ENCODE data around the gene FRMD4B.

Gene FRMD4B

GRCh38 chr3:69407908-69408307 is 22.0 kb upstream of the FRMD4B start:
- in situ Hi-C loops (cut with HindIII; ENCODE audit: low sequenced_read_pairs): loop anchor here (10.0 to 25.0 kb wide), 2 partner anchors 83 to 246 kb away; no protein-coding TSS in a partner anchor

GRCh38 chr3:69406163-69406562 is 20.3 kb upstream of the FRMD4B start:
- in situ Hi-C loops (cut with HindIII; ENCODE audit: low sequenced_read_pairs): loop anchor here (10.0 to 25.0 kb wide), 2 partner anchors 81 to 244 kb away; no protein-coding TSS in a partner anchor

- in situ Hi-C loops (cut with HindIII; ENCODE audit: low sequenced_read_pairs): loop anchor here (10.0 to 25.0 kb wide), 2 partner anchors 80 to 243 kb away; no protein-coding TSS in a partner anchor
Observed at GRCh38 chr3:69405067-69405466, 19.2 kb upstream of the FRMD4B start.

- in situ Hi-C loops (cut with HindIII; ENCODE audit: low sequenced_read_pairs): loop anchor here (10.0 to 25.0 kb wide), 2 partner anchors 79 to 241 kb away; no protein-coding TSS in a partner anchor
Observed at GRCh38 chr3:69403454-69403853, 17.6 kb upstream of the FRMD4B start.

GRCh38 chr3:69400683-69401082 is 14.8 kb upstream of the FRMD4B start:
- in situ Hi-C loops (cut with HindIII; ENCODE audit: low sequenced_read_pairs): loop anchor here (10.0 to 25.0 kb wide), 2 partner anchors 76 to 238 kb away; no protein-coding TSS in a partner anchor

- in situ Hi-C loops (cut with HindIII; ENCODE audit: low sequenced_read_pairs): no loop called here
Observed at GRCh38 chr3:69392850-69393249, 7.0 kb upstream of the FRMD4B start.

- in situ Hi-C loops (cut with HindIII; ENCODE audit: low sequenced_read_pairs): no loop called here
Observed at GRCh38 chr3:69392415-69392814, 6.5 kb upstream of the FRMD4B start.

GRCh38 chr3:69391554-69391953 is 5.7 kb upstream of the FRMD4B start:
- in situ Hi-C loops (cut with HindIII; ENCODE audit: low sequenced_read_pairs): no loop called here

GRCh38 chr3:69390771-69391170 is 4.9 kb upstream of the FRMD4B start:
- in situ Hi-C loops (cut with HindIII; ENCODE audit: low sequenced_read_pairs): no loop called here

GRCh38 chr3:69389520-69390248 is 3.8 kb upstream of the FRMD4B start:
- in situ Hi-C loops (cut with HindIII; ENCODE audit: low sequenced_read_pairs): no loop called here

GRCh38 chr3:69388241-69388640 is 2.4 kb upstream of the FRMD4B start:
- in situ Hi-C loops (cut with HindIII; ENCODE audit: low sequenced_read_pairs): no loop called here

- in situ Hi-C loops (cut with HindIII; ENCODE audit: low sequenced_read_pairs): no loop called here
Observed at GRCh38 chr3:69386556-69387385, 883 bp upstream of the FRMD4B start.

GRCh38 chr3:69385123-69385722 is 665 bp downstream of the FRMD4B start:
- in situ Hi-C loops (cut with HindIII; ENCODE audit: low sequenced_read_pairs): no loop called here

GRCh38 chr3:69384326-69384725 is 1.6 kb downstream of the FRMD4B start:
- in situ Hi-C loops (cut with HindIII; ENCODE audit: low sequenced_read_pairs): no loop called here

GRCh38 chr3:69379661-69380060 is 6.2 kb downstream of the FRMD4B start:
- in situ Hi-C loops (cut with HindIII; ENCODE audit: low sequenced_read_pairs): no loop called here

- in situ Hi-C loops (cut with HindIII; ENCODE audit: low sequenced_read_pairs): no loop called here
Observed at GRCh38 chr3:69378112-69378802, 7.6 kb downstream of the FRMD4B start.

- in situ Hi-C loops (cut with HindIII; ENCODE audit: low sequenced_read_pairs): no loop called here
Observed at GRCh38 chr3:69377262-69377661, 8.6 kb downstream of the FRMD4B start.

GRCh38 chr3:69376731-69377130 is 9.2 kb downstream of the FRMD4B start:
- in situ Hi-C loops (cut with HindIII; ENCODE audit: low sequenced_read_pairs): no loop called here

GRCh38 chr3:69371816-69372215 is 14.1 kb downstream of the FRMD4B start:
- in situ Hi-C loops (cut with HindIII; ENCODE audit: low sequenced_read_pairs): no loop called here

GRCh38 chr3:69370901-69371301 is 15.0 kb downstream of the FRMD4B start:
- in situ Hi-C loops (cut with HindIII; ENCODE audit: low sequenced_read_pairs): no loop called here

Data from endothelial cell of hepatic sinusoid (primary cell).